ENCODE data around the gene ACSF3. TPM values are rescaled to one million over a fixed set of nuclear protein-coding genes. Genes with fewer than 3 reads are reported as not detected.

The ACSF3 gene
- total RNA-seq, 2 experiments from 2014 or later, result 44.4 to 45.3 TPM

GRCh38 chr16:89106533-89107202, 13.0 kb downstream of the ACSF3 start:
- POLR2A ChIA-PET, result no interaction called here
- Mint-ChIP-seq H3K27me3 (no peaks in the 10 kb centered on the region), H3K27ac (no peak overlapping the region), H3K4me1 (peaks cover 10% of the 10 kb centered on the region), H3K4me3 (no peak overlapping the region), H3K9me3 (no peaks in the 10 kb centered on the region), H3K36me3 (ENCODE audit: low read depth) (peaks cover 49% of the 10 kb centered on the region)
- CTCF ChIA-PET, result no interaction called here
- no peak for DNase-seq

DNA sequence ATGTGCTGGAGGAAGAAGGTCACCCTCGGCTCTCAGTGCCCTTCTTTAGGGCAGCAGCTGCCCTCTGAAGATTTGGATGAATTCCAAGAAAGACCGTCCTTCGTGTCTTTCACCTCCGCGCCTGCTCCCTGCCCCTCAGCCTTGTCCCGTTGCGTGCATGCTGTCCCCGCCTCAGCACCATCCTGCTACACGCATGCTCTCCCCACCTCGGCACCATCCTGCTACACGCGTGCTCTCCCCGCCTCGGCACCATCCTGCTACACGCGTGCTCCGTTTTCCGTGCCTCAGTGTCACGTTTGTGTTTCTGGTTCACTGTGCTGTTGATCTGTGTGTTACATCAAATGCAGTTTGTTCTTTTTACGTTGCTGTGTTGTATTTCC, 13.5 kb downstream of the ACSF3 start:
- DNase-seq, result no peak
- ChIA-PET POLR2A (no interaction called here), CTCF (no interaction called here)
- H3K36me3 Mint-ChIP-seq (ENCODE audit: low read depth), result peaks cover 45% of the 10 kb centered on the region
- no peaks in the 10 kb centered on the region for H3K9me3 Mint-ChIP-seq
- no peaks in the 10 kb centered on the region for H3K27me3 Mint-ChIP-seq
- H3K27ac Mint-ChIP-seq, result no peak overlapping the region
- H3K4me1 Mint-ChIP-seq, result peaks cover 6% of the 10 kb centered on the region
- H3K4me3 Mint-ChIP-seq, result no peak overlapping the region

GRCh38 chr16:89108416-89108815, 14.8 kb downstream of the ACSF3 start:
- Mint-ChIP-seq H3K4me1 (peaks cover 2% of the 10 kb centered on the region), H3K9me3 (no peaks in the 10 kb centered on the region), H3K4me3 (no peak overlapping the region), H3K36me3 (ENCODE audit: low read depth) (peaks cover 33% of the 10 kb centered on the region), H3K27ac (no peak overlapping the region), H3K27me3 (no peaks in the 10 kb centered on the region)
- CTCF ChIA-PET, result no interaction called here
- DNase-seq, result no peak
- POLR2A ChIA-PET, result no interaction called here

- H3K27me3 Mint-ChIP-seq, result no peaks in the 10 kb centered on the region
- no peak for DNase-seq
- POLR2A ChIA-PET, result no interaction called here
These were observed 17.0 kb downstream of the ACSF3 start for GRCh38 chr16:89110641-89111040.

DNA sequence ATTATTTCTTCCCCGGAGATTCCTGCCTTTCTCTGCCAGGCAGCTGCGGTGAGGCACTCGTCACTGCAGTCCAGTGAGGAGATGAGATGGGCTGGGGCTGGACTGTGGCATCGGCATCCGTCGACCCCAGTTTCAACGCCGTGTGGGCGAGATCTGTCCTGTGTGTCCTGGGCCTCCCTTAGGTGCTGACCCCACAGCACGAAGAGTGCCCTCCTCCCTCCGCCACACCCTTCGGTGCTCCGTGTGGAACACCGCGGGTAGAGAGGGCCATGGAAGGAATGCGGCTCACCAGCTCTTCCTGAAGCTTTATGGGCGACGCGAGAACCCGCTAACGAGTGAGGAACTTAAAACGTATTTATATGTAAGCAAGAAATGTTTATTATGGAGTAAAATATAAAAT, 17.6 kb downstream of the ACSF3 start:
- Mint-ChIP-seq H3K9me3 (no peaks in the 10 kb centered on the region), H3K4me3 (no peak overlapping the region), H3K4me1 (peaks cover 27% of the 10 kb centered on the region), H3K27ac (no peak overlapping the region), H3K27me3 (no peaks in the 10 kb centered on the region), H3K36me3 (ENCODE audit: low read depth) (peaks cover 41% of the 10 kb centered on the region)
- ChIA-PET CTCF (no interaction called here), POLR2A (no interaction called here)
- no peak for DNase-seq

More at GRCh38 chr16:89110641-89111040, 17.0 kb downstream of the ACSF3 start:
- peaks cover 21% of the 10 kb centered on the region for H3K4me1 Mint-ChIP-seq
- H3K27ac Mint-ChIP-seq, result no peak overlapping the region
- no peaks in the 10 kb centered on the region for H3K9me3 Mint-ChIP-seq
- no peak overlapping the region for H3K4me3 Mint-ChIP-seq
- CTCF ChIA-PET, result no interaction called here
- peaks cover 38% of the 10 kb centered on the region for H3K36me3 Mint-ChIP-seq (ENCODE audit: low read depth)

GRCh38 chr16:89112377-89113151, 18.9 kb downstream of the ACSF3 start:
- no peaks in the 10 kb centered on the region for H3K27me3 Mint-ChIP-seq
- peaks cover 33% of the 10 kb centered on the region for H3K36me3 Mint-ChIP-seq (ENCODE audit: low read depth)
- H3K4me3 Mint-ChIP-seq, result no peak overlapping the region
- ChIA-PET POLR2A (interaction anchor here (0.6 kb wide), 1 partner anchor 19 kb away, joined by 4 read pairs; no protein-coding TSS in a partner anchor), CTCF (no interaction called here)
- no peak for DNase-seq
- no peaks in the 10 kb centered on the region for H3K9me3 Mint-ChIP-seq
- peaks cover 37% of the 10 kb centered on the region for H3K4me1 Mint-ChIP-seq
- H3K27ac Mint-ChIP-seq, result no peak overlapping the region

GRCh38 chr16:89113152-89113547, 19.5 kb downstream of the ACSF3 start:
- Mint-ChIP-seq H3K36me3 (ENCODE audit: low read depth) (peaks cover 32% of the 10 kb centered on the region), H3K27me3 (no peaks in the 10 kb centered on the region), H3K4me3 (no peak overlapping the region), H3K4me1 (peaks cover 38% of the 10 kb centered on the region), H3K9me3 (no peaks in the 10 kb centered on the region), H3K27ac (peak overlapping the region; percentile 41)
- no peak for DNase-seq
- CTCF ChIA-PET, result no interaction called here
- POLR2A ChIA-PET, result interaction anchor here (0.9 kb wide), 1 partner anchor 19 kb away, joined by 5 read pairs; the partner anchor contains the start of gene ACSF3

GRCh38 chr16:89113661-89114060, 20.0 kb downstream of the ACSF3 start:
- CTCF ChIA-PET, result no interaction called here
- H3K4me3 Mint-ChIP-seq, result no peak overlapping the region
- H3K27me3 Mint-ChIP-seq, result no peaks in the 10 kb centered on the region
- no peaks in the 10 kb centered on the region for H3K9me3 Mint-ChIP-seq
- POLR2A ChIA-PET, result interaction anchor here (0.9 to 3.0 kb wide), 3 partner anchors 14 to 257 kb away, joined by 4 to 12 read pairs (median 5); partner anchors contain the start of genes ACSF3, GALNS and TRAPPC2L
- H3K27ac Mint-ChIP-seq, result peak overlapping the region; percentile 95
- DNase-seq, result no peak
- peaks cover 30% of the 10 kb centered on the region for H3K36me3 Mint-ChIP-seq (ENCODE audit: low read depth)
- H3K4me1 Mint-ChIP-seq, result peaks cover 38% of the 10 kb centered on the region

- peak overlapping the region; percentile 71 for H3K4me3 Mint-ChIP-seq
- H3K4me1 Mint-ChIP-seq, result peaks cover 38% of the 10 kb centered on the region
- POLR2A ChIA-PET, result interaction anchor here (0.9 to 3.0 kb wide), 8 partner anchors 12 to 302 kb away, joined by 4 to 26 read pairs (median 6); partner anchors contain the start of genes ACSF3, APRT, GALNS and TRAPPC2L
- H3K36me3 Mint-ChIP-seq (ENCODE audit: low read depth), result peaks cover 32% of the 10 kb centered on the region
- H3K27ac Mint-ChIP-seq, result peak overlapping the region; percentile 95
- DNase-seq, result no peak
- CTCF ChIA-PET, result no interaction called here
- H3K27me3 Mint-ChIP-seq, result no peaks in the 10 kb centered on the region
- no peaks in the 10 kb centered on the region for H3K9me3 Mint-ChIP-seq
These were observed 20.7 kb downstream of the ACSF3 start for GRCh38 chr16:89114159-89114981.

- Mint-ChIP-seq H3K4me3 (peak overlapping the region; percentile 71), H3K36me3 (ENCODE audit: low read depth) (peaks cover 38% of the 10 kb centered on the region), H3K4me1 (peaks cover 36% of the 10 kb centered on the region), H3K27ac (peak overlapping the region; percentile 95), H3K27me3 (no peaks in the 10 kb centered on the region), H3K9me3 (no peaks in the 10 kb centered on the region)
- CTCF ChIA-PET, result interaction anchor here (0.5 to 1.4 kb wide), 2 partner anchors 19 to 221 kb away, joined by 3 read pairs; no protein-coding TSS in a partner anchor
- POLR2A ChIA-PET, result interaction anchor here (0.9 to 3.0 kb wide), 9 partner anchors 13 to 303 kb away, joined by 3 to 26 read pairs (median 7); partner anchors contain the start of genes ACSF3, APRT, GALNS and TRAPPC2L
- peak; percentile 92 for DNase-seq
These were observed 21.7 kb downstream of the ACSF3 start for GRCh38 chr16:89115216-89115861.

DNA sequence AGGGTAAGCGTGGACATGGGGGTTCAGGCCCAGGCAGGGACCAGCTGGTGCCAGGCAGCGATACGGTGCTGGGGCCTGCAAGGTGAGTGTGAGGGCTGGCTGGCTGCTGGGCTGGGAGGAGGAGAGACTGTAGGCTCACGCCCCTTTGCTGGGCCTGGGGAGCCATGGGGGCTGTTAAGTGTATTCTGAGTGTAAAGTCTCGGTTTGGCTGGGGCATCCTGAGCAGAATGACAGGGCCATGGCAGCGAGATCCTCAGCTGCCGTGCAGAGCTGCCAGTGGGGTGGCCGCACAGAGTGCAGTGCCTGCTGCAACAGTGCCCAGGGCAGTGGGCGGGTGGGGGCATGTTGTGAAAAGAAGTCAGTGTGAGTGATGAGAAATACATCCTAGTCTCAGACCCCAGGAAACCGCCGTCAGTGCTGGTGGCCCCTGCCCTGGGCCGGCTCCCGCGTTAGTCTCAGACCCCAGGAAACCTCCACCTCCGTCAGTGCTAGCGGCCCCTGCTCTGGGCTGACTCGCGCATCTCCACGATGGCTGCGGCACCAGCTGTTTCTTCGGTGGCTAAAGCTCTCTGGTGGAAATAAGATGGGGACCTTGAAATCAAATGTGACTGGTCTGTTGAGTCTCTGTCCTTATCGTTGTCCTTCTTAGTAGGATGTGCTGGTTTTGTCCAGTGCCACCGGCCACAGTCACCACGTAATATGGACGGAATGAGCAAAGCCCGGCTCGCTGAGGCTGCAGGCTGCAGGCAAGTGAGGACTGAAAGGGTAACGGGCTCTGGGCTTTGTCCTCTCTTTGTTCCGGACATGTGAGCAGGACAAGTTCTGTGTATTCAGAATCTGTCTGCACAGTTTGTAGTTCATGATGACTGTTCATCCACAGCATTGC, 22.9 kb downstream of the ACSF3 start:
- Mint-ChIP-seq H3K36me3 (ENCODE audit: low read depth) (peaks cover 47% of the 10 kb centered on the region), H3K27ac (peak overlapping the region; percentile 95), H3K9me3 (no peaks in the 10 kb centered on the region), H3K4me3 (no peak overlapping the region), H3K4me1 (peaks cover 36% of the 10 kb centered on the region), H3K27me3 (no peaks in the 10 kb centered on the region)
- POLR2A ChIA-PET, result interaction anchor here (0.9 to 3.0 kb wide), 7 partner anchors 14 to 259 kb away, joined by 3 to 26 read pairs (median 11); partner anchors contain the start of genes ACSF3, GALNS, TRAPPC2L and ZNF778
- CTCF ChIA-PET, result interaction anchor here (1.4 kb wide), 1 partner anchor 20 kb away, joined by 3 read pairs; no protein-coding TSS in a partner anchor
- no peak for DNase-seq
